ENCODE results near the gene CD200.
"Not testable (repeated sequence)": the region's sequence is repeated elsewhere in the genome, so short reads cannot be mapped to it uniquely, and the experiment has no call there.

CD200 gene

DNA sequence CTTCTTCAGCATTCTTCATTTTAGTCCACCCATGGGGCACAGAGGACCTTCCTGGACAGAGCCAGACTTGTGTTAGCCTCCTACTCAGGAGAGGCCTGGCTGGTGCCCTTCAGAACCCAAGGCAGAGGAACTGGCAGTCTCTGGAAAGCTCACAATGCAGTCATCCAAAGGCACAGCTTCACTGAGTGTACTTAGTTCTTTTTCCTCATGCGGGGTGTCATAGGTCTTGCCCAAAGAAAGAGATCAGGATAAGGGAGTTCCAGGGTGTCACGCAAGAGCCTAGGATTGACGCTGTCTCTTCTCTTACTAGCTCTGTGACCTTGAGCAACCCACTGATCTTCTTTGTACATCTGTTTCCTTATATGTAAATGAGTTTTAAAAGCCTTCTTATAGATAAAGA is 58.7 kb downstream of the CD200 start:
- DNase-seq, result no peak

DNA sequence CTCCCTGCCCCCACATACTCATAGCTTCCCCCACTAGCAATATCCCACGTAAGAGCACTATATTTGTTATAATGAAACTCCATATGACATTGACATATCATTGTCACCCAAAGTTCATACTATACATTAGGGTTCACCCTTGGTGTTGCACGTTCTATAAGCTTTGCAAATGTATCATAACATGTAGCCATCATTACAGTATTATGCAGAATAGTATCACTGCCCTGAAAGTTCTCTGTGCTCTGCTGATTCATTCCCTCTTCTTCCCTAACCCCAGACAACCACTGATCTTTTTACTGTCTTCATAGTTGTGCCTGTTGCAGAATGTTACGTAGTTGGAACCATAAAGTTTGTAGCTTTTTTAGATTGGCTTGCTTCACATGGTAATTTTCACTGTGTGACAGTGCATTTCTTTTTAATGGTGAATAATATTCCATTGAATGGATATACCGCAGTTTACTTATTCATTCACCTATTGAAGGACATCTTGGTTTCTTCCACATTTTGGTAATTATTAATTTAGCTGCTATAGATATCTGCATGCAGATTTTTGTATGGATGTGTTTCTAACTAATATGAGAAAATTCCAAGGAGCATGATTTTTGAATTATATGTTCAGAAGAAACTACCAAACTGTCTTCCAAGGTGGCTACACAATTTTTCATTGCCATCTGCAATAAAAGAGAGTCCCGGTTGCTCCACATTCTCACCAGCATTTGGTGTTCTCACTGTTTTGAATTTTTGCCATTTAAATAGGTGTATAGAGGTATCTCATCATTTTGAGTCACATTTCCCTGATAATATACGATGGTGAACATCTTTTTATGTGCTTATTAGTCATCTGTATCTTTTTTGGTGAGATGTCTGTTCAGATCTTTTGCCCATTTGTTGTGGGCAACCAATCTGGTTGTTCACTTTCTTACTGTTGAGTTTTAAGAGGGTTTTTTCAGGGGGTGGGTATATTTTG is 59.7 kb downstream of the CD200 start:
- DNase-seq, result no peak

DNA sequence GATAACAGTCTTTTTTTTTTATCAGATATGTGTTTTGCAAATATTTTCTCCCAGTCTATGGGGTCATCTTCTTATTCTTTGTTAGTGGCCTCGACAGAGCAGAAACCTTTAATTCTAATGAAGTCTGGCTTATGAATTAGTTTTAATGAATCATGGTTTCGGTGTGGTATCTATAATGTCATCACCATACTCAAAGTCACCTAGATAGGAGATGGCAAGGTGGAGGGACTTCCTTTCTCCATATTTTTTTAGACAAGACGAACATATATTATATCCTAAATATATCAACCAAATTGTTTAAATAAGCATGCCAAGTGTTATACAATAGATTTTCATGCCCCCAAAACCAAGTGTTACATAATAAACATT is 60.4 kb downstream of the CD200 start:
- DNase-seq, result no peak

DNA sequence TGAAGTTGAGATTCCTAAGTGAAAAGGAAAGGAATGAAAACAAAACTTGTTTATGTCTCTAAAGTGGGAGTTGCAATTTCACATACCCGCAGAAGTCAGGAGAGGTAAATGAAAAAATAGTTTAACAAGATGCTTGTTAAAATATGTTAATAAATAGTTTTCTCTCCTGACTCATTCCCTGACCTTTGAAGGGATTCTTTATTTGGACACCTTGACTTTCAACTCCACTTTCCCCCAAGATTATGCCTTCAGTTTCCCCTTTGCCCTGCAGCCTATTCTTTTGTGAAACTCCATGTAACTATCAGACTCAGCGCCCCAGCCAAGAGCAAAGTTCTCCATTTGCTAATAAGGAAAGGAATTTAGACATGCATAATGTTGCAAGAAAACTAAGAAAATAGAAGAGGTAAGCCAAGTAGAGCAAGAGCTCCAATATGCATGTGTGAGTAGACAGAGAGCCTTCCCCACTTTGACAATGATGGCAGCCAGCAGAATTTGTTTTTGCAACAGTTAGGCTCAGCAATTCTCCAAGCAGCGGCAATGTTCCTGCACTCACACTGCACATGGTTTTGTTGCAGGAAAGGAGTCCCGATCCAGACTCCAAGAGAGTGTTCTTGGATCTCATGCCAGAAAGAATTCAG is 61.2 kb downstream of the CD200 start:
- DNase-seq, result no peak

DNA sequence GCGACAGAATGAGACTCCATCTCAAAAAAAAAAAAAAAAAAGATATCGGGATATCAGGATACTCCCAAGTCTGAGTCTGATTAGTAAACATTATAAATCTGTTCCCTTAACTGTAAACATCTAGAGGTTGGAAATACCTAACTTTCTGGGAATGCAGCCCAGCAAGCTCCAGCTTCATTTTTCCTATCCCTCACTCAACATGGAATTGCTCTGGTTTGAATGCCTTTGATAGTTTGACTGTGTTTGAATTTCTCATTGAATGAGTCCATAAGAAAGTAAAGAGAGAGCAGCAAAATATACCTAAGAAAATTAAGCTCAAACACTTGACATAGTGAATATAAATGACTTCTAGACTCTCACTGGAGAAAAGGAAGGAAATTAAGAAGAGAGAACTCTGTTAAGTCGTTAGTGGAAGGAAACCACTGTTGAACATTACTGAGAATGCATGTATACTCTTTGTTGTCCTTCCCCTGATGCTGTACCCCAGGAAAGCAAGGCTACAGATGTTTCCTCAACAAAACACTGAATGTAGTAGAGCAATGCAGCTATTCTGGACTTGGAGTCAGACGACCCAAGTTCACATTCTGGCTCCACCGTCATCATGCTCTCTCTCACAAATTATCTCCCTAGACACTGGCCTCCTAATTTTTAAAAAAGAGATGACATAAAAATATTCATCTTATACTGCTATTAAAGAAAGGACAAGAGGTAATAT is 62.4 kb downstream of the CD200 start:
- no peak for DNase-seq

DNA sequence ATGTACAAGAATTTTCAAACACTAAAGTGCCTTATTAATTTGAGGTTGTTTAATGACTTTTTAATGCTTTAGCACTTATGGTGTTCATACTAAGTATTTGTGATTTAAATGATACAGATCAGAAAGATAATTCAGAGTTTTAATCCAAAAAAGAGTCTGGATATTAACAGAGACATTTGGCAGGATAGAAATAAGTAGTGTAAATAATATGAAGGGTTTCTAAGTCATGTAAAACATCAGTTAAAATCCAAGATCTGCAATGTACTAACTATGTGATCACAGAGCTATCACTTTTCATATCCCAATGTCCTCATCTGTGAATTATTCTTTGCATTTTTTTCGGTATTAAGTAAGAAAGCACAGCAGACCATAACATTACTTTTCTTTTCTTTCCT is 62.9 kb downstream of the CD200 start:
- no peak for DNase-seq

DNA sequence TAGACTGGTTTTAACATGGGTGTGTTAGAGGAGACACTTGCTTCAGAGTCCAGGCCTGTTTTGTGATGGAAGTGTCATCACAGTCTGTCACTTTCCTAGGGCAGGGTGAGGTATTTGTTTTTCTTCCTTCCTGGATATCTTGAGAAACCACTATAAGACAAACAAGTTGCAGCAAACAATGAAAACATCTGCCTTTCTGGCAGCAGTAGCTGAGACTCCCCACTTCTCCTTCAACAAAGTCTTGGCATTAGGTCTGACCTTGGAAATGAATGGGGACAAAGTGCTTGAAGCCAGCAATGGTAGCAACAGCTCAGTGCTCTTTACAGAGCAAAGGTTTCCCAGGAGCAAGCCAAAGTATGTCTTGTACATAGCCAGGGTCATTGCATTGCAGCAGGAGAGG is 64.6 kb downstream of the CD200 start:
- DNase-seq, result no peak

DNA sequence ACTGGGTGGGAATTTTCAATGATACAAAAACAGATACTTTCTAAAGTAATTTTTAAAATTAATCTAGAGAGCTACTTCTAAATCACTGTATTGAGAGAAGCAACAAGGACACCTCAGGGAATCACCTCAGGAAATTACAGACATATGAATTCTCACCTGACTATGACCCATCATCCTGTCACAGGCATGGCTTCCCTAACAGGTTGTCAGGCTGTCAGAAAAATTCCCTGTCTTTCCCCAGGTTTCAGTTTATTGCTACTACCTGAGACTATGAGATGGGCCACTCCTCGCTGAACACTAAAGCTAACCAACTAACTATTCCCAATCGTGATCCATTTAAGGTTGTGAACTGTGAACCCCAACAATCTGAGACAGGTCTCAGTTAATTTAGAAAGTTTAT is 66.1 kb downstream of the CD200 start:
- DNase-seq, result no peak

DNA sequence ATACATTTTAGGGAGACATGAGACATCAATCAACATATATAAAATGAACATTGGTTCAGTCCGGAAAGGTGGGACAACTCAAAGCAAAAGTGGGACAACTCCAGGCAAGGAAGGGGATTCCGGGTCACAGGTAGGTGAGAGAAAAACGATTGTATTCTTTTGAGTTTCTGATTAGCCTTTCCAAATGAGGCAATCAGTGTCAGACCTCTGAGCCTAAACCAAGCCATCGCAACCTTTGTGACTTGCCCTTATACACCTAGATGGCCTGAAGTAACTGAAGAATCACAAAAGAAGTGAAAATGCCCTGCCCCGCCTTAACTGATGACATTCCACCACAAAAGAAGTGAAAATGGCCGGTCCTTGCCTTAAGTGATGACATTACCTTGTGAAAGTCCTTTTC is 66.6 kb downstream of the CD200 start:
- DNase-seq, result not testable (repeated sequence)

DNA sequence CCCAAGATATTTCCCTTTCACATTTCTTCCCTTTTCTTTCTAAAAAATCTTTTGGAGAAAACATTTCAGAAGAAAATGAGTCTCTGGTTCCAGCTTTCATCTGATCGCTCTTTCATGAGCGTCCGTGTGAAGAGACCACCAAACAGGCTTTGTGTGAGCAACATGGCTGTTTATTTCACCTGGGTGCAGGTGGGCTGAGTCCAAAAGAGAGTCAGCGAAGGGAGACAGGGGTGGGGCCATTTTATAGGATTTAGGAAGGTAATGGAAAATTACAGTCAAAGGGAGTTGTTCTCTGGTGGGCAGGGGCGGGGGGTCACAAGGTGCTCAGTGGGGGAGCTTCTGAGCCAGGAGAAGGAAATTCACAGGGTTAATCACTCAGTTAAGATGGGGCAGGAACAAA is 67.4 kb downstream of the CD200 start:
- DNase-seq, result not testable (repeated sequence)

DNA sequence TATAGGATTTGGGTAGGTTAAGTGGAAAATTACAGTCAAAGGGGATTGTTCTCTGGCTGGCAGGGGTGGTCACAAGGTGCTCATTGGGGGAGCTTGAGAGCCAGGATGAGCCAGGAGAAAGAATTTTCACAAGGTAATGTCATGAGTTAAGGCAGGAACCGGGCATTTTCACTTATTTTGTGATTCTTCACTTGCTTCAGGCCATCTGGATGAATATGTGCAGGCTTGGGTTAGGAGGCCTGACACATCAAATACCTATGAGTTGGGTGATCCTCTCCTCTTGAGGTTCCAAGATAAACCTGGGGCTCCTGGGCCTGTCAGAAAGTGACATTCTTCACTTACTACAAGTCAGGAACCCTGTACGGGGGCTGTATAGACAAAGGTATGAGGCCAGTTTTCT is 68.7 kb downstream of the CD200 start:
- DNase-seq, result no peak

DNA sequence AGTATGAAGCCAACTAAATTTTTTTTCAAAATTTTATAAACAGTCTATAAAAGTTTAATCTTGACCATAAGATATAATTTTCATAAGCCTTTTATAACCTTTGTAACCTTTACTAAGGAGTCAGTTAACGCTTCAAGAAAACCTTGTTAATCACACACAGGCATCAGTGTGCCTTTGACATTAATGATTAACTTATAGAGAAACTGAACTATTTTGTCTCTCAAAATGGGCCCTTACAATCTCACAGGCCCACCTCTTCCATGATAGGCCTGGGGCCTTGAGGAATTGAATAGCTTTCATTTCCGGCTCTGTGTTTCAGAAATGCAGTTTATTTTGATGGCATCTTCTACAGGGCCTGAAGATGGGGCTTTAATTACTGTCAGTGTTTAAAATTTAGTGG is 70.1 kb downstream of the CD200 start:
- no peak for DNase-seq

DNA sequence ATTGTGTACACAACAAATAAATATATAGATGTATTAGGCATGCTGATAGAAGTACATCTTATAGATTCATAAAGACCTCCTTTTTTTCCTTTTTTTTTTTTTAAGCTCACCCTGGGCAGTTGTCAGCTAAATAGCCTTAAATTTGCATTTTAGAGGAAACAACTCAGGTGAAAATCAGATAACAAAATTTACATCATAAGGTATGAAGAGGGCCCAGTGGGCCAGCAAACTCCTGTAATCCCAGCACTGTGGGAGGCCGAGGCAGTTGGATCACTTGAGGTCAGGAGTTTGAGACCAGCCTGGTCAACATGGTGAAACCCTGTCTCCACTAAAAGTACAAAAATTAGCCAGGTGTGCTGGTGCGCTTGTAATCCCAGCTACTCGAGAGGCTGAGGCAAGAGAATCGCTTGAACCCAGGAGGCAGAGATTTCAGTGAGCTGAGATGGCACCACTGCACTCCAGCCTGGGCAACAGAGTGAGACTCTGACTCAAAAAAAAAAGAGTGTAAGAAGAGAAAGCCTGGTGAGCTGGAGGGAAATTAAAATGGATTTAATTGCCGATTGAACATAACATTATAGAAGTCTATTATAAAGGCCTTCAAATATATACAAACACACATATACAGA is 72.1 kb downstream of the CD200 start:
- not testable (repeated sequence) for DNase-seq

DNA sequence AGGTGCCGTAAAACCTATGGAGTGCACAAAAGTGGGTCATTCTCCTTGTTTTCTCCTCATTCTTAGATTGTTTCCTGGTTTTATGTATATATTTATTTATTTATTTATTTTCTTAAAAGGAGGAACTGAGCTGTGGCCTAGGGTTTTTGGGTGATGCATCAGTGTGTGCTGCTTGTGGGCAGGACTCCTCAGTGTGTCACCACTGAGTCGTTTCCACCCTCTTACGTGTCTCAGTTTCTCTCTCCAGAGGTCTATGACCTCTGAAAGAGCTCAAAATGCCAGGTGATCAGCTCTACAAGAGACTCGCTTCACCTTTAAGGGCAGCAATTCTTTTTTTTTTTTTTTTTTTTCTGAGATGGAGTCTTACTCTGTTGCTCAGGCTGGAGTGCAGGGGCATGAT is 72.9 kb downstream of the CD200 start:
- no peak for DNase-seq

DNA sequence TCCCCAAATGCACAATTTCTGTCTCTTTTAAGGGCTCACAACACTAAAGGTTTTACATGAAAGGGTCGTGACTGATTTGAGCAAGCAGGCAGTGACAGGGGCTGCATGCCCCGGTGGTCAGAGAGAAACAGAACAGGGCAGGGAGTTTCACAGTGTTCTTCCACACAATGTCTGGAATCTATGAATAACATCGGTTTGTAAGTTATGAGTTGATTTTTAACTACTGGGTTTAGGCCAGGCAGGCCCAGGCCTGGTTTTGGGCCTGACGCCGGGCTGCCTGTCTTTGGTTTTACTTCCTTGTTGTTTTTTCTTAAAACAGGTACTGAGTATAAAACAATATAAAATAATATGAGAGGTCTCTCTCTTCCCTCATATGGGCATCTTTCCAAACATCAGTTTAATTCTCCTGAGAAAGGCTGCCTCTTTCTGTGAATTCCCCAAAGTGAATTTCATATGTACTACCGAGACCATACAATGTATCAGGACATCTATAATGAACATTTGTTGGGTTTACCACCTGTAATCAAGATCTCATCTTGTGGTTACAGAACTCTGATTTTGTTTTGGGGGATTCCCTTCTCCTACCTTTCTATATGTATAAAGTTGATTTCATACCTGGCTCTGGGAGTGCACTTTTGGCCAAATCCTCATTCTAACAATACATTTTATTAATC is 74.4 kb downstream of the CD200 start:
- DNase-seq, result no peak

DNA sequence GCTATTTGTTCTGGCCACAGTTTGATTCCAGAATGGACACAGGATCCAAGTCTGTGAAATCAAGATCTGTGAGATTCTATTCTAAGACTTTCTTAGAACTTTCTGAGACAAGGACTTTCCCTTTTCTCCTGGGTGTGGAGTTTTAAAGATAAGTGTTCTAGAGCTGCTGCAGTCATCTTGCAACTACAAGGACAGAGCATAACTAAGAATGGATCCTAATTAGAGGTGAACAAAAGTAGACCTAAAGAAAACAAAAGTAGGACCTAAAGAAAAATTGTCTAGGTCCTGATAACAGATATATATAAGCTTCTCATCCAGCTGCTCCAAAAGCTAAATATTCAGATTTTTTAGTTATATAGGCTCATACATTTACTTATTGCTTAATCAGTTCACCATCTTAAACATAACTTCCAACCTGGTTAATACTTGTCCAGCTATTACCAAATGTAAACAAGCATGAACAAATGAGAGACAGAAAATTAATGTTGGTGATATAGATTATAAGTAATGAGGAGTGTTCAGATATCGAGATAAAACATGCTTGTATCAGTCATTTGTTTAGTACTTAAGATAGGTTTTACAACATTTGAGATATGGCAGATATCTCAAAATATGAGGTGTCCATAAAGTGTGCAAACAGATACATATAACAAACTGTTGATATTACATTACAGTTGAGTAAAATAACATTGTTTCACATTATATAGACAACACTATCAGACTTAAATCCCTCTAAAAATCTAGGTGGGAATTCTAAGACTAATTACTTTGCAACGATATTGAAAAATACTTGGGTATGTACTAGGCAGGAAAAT is 75.1 kb downstream of the CD200 start:
- DNase-seq, result no peak

DNA sequence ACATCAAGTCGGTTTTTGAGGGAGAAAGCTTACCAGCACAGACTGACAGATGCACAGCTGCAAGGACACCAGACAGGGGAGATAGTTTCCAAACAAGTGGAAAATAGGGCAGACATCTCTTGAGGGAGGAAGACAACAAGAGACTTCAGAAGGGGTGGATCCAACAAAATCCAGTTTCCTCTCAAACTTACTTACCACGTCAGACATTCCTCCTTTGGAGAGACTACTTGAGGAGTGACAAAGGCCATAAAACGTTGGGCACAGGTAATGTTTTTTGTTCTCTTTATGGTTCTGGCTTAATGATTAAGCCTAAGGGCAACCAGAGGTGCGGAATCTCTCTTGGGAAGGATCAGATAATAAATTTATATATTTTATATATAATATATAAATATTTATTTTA is 76.1 kb downstream of the CD200 start:
- DNase-seq, result no peak

DNA sequence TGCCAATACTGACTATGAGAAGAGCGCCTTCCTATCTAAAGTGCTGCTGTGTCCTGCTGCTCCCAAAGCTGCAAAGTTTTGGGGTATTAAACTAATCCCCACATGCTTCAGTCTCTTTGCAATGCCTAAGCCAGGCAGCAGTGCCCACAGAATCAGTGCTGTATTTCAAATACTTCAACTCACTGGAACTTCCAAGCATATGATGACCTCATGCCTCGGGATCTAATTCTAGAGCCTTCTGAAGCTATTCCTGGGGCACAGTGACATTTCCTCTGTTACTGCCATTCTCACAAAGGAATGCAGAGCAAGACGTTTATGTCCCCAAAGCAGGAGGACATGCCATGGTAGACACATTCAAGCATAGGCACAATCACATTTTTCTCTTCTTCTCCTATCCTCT is 78.5 kb downstream of the CD200 start:
- no peak for DNase-seq

Data from CD4-positive, alpha-beta T cell treated with Interleukin-17A for 4 hours (primary cell).